Heart left ventricle (tissue), 13 donors: ENCODE data around the gene PMF1.

ENCODE experiments used
- POLR2A ChIP-seq, 2 donors: fragments of 450-650 bp; IDR thresholded peaks; one replicate each; pipeline ENCODE4 v1.6.1; 2017; ENCODE audit warnings: antibody characterized with exemption in 2 of 2, mild to moderate bottlenecking in 2 of 2, moderate library complexity in 2 of 2
- TF ChIP-seq, protein P1 (sequence below), 12 donors: fragments of 200-600 bp; sonication (generic) in 4 of 12; IDR thresholded peaks; one replicate each; pipeline versions ENCODE4 v1.5.0 to v1.8.0; 2018 to 2022; ENCODE audit warnings: antibody characterized with exemption in 12 of 12, mild to moderate bottlenecking in 5 of 12
- donor health status: ischemic (EF 13 %, LVEDD 7.1; RV severe dilation, severe dysfunction).
- donor health status: DM: no; HTN: yes; CAD: no.
- donor health status: DM: no; HTN: no; CAD: no.
- donor health status: ischemic (EF 25% LVEDD 6.9; RV normal size, moderate dysfunction).
- donor health status: ischemic (EF 25% LVEDD 5.7; RV mildly dilated, moderate dysfunction).
- donor health status: ischemic (EF 35%, LVEDD 5.7; RV mildly dilated, moderate dysfunction).
- donor health status: nonischemic (EF 11% LVEDD 7.7; RV severe dilation, severe dysfunction).
- donor health status: DM: yes; HTN: yes; CAD: no.
- donor health status: PGD.
- donor health status: ischemic (EF 29% LVEDD 5.4; RV normal size, mild dysfunction).
- donor health status: nonischemic (EF 23%, LVEDD 6.1; RV moderate dilation, normal function).

GRCh38 chr1:156257711-156258110, 44.9 kb downstream of the PMF1 start:
- TF ChIP-seq, protein P1, sequence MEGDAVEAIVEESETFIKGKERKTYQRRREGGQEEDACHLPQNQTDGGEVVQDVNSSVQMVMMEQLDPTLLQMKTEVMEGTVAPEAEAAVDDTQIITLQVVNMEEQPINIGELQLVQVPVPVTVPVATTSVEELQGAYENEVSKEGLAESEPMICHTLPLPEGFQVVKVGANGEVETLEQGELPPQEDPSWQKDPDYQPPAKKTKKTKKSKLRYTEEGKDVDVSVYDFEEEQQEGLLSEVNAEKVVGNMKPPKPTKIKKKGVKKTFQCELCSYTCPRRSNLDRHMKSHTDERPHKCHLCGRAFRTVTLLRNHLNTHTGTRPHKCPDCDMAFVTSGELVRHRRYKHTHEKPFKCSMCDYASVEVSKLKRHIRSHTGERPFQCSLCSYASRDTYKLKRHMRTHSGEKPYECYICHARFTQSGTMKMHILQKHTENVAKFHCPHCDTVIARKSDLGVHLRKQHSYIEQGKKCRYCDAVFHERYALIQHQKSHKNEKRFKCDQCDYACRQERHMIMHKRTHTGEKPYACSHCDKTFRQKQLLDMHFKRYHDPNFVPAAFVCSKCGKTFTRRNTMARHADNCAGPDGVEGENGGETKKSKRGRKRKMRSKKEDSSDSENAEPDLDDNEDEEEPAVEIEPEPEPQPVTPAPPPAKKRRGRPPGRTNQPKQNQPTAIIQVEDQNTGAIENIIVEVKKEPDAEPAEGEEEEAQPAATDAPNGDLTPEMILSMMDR (IDR thresholded peaks at IDR 0.05): no peak
- TF ChIP-seq POLR2A (IDR thresholded peaks at IDR 0.05): no peak
